Measurements from ENCODE around the gene SORBS1.

Gene SORBS1

DNA sequence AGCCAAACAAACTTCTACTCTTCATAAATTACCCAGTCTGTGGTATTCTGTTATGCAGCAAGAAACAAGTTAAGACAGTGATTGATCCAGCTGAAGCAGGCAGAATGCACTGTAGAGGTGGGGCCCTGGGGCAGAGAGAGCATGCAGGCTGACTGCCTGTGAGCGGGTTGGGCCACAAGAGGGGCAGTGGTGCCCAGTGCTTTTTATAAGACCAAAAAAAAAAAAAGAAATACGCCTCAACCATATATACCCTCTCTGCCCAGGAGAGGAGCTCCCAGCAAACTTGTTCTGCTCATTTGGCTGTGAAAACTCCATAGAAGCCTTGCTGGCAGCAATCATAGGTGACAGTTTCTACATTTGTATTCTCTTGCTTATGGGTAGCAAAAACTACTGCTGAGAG, 104.7 kb downstream of the SORBS1 start:
- no peak for DNase-seq

DNA sequence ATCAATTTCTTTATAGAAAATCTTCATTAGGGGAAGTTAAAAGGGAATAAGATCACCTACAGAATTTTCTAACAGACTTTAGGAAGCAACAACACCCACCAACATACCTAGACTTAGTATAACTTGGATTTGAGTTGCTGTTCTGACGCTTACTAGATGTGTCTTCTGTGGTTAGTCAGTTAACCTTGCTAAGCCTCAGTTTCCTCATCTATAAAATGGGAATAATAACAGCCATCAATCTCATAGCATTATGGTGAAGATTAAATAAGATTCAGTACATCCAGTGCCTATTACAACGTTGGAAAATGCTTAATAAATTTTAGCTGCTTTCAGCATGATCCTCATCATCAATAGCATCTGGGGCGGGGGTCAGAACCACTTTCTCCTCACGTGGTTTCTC, 106.2 kb downstream of the SORBS1 start:
- DNase-seq = no peak

DNA sequence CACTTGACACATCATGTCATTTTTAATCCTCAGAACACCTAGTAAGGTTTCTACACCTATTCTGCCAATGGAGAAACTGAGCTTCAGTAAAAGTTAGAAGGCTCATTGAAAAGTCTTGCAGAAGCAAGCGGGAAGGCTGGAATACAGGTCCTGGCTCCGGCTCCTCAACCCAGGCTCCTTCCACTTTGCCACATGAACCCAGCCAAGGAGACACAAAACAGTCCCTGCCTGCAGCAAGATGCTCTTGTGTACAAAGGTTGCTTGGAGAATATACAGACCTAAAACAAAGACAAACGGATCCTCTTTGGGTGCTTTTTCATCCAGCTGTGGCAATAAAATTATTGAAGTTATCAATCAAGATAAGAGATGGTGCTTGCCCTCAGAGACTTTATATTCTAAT, 106.8 kb downstream of the SORBS1 start:
- no peak for DNase-seq

DNA sequence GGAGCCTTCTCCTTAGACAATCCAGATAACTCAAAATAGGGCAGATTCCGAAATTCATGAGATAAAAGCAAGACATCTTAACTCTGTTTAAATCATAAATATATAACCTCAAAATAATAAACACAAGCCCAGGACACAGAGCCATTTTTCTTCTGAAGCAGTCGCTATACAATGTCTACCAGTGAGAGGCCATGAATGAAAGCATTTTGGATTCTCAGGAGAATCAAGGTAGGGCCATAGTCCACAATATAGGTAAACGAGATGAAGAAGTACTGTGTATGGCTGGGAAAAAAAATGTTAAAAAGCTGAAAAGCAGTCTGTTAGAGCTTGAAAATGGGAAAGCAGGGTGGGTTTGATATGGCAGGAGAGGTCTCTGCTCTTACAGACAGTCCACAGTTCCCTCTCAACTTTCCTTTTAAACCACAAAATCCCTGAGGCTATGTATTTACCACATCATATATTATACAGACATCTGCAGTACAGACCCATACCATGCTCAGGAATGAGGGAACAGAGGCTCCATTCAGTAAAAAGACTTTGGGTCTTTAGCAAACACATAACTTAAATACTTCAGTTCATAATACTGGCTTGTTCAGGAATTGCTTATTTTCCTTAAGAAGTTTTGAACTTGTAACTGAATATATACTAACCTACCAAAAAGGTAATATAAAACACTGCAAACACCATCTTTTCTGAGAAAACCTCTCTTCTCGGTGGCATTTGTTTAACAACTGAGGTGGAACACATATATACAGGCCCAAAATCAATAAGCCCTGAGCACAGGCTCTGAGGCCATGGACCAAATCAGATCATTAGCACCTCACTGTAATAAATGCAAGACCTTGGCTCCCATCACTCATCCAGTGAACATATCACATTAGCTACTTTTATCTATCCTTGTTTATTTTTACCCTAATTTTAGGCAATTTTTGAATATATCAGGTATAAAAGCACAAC, 109.3 kb downstream of the SORBS1 start:
- DNase-seq = no peak

DNA sequence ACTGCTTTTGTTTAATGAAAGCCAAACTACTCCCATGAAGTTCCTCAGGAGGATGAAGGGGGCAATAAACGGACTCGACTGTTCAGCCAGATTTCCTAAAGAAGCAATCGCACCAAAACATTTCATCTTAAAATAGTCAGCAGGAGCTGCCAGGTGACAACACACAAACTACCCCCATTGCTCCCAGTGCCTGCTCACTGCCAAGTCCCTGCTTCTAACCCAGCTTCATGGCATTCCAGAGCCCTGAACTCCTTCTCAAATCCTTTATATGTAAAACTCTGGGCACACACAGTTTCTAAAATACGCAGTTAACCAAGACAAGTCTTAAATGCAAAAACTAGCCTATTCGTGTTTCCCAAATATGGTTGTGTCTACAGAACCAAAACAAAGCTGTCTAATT, 110.0 kb downstream of the SORBS1 start:
- no peak for DNase-seq

DNA sequence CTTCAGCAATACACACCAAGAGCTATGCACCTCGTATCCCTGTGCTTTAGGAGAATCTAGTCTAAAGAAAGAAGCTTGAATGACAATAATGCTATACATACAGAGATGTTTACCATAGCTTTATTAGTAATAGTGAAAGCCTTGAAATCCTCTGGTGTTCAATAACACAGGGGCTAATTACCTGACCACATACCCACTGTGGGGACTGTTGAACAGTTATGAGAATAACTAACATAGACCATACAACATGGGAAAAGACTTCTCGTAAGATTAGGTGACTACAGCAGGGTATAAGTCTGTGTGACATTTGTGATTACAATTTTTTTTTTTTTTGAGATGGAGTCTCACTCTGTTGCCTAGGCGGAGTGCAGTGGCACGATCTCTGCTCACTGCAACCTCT, 111.0 kb downstream of the SORBS1 start:
- no peak for DNase-seq

DNA sequence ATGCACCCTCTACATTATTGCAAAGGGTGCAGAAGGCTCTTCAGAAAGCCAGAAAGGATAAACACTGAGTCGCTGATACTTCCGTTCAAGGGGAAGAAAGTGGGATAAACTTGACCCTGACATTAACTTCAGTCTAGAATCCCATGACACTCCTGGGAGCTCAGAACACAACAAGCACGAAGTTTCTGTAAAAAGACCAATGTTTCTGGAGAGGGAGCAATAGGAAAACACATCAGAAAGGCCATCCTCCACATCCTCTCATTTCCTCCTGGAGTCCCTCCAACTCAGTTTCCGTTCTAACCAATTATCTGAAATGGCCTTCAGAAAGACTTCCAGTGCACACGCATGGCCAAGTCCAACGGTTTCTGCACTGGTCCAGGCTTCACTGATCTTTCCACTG, 113.5 kb downstream of the SORBS1 start:
- peak; percentile 71 for DNase-seq

DNA sequence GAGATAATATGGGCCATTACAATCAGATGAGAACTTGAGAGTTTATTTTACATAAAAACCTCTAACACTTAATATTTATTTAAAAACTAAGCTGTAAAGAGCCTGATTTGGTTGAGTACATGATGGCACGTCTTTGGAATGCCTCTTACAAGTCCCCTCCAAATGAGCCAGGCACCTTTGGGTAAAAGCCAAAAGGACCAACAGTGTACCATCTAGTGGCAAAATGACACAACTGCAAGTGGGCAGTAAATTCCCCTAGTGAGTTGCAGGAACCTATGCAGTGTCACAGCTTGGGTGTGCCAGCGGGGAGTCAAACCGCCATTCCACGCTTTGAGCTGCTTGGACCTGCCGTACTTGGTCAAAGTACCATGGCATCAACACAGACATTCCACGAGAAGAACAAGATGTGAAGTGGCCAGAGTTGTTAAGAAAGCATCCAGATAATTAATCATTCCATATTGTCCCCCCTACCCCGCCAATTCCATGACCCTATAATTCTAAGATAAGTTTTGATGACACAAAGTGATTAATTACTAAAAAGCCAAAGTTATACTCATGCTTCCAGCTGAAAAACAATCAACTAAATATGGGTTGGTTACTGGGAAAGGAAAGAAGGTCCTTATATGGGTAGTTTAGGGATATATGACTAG, 115.2 kb downstream of the SORBS1 start:
- no peak for DNase-seq

DNA sequence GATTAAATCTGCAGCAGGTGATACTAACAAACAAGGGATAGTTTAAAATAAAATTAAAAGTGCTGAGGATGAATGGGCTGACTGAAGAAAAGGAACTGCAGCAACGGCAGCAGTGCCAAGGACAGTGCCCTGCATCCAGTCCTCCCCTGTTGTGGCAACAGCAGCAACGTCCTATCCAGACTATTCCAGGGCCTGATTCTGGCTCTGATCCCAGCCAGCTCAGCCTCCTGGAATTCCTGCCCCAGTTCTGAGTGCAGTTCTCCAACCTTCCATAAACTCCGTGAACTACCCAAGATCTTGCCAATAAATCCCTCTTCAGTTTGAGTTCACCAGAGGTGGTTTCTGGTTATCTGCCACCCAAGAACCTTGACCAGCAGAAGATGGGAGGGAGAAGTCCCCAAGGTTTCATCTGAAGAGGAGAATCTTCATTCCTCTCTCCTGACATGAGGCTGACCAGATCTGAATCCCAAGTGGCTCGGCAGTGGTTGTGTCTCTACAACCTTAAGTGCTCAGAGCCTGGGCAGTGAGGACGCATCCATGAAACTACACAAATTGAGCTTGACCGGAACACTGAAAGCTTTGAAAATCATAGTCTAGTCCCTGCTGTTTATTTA, 115.8 kb downstream of the SORBS1 start:
- no peak for DNase-seq

DNA sequence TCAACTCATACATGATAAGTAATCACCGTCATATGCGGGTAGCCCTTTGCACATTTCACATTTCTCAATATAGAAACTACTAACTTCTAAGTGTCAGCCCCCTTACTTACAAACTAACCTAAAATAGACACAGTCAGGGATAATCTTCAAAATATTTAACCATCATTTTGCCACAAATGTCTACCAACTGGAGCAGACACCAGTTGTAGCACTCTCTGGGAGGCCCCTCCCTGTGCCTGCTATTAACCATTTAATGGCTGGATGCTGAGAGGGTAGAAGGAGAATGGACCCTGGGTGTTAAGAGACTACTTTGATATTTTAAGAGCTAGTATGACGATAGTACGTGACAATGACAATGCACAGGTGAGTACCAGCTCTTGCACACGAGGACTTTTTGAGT, 116.4 kb downstream of the SORBS1 start:
- DNase-seq = no peak

DNA sequence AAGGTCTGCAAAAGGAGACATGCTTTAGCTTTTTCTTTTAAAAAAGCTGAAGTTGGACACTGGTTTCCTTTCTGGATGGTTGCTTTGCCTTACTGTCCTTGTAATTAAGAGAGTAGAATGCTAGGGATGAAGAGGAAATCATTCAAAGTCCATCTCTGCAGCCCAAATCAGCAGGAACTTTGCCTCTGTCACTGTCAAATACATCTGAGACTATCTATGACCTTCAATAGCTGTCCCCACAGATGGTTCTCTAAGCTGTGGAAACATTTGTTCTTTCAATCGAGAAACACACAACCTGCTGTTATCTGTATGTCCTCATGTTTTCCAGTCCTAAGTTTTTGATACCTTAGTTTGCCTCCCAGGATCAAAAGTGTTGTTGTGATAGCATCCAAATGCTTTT, 117.5 kb downstream of the SORBS1 start:
- DNase-seq = no peak

DNA sequence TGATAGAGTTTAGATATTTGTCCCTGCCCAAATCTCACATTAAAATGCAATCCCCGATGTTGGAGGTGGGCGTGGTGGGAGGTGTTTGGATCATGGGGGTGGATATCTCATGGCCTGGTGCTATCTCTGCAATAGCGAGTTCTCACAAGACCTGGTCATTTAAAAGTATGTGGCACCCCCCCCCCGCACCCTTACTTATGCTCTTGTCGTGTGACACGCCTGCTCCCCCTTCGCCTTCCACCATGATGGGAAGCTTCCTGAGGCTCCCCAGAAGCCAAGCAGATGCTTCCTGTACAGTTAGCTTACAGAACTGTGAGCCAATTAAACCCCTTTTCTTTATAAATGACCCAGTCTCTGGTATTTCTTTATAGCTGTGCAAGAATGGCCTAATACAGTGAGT, 118.8 kb downstream of the SORBS1 start:
- DNase-seq = no peak

DNA sequence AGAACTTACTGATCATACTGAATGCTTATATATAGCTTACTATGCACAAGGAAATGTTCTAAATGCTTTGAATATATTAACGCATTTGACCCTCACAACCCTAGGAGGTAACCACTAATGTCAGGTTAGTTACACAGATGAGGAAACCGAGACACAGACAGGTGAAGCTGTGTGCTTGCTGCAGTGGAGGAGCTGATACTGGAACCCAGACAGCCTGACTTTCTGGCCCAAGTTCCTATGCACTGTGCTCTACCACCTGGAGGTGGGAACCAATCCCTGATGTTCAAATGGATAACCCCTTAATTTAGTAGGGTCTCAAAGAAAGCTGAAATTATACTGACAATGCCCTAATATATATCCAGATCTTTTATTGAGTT, 119.6 kb downstream of the SORBS1 start:
- DNase-seq = no peak

DNA sequence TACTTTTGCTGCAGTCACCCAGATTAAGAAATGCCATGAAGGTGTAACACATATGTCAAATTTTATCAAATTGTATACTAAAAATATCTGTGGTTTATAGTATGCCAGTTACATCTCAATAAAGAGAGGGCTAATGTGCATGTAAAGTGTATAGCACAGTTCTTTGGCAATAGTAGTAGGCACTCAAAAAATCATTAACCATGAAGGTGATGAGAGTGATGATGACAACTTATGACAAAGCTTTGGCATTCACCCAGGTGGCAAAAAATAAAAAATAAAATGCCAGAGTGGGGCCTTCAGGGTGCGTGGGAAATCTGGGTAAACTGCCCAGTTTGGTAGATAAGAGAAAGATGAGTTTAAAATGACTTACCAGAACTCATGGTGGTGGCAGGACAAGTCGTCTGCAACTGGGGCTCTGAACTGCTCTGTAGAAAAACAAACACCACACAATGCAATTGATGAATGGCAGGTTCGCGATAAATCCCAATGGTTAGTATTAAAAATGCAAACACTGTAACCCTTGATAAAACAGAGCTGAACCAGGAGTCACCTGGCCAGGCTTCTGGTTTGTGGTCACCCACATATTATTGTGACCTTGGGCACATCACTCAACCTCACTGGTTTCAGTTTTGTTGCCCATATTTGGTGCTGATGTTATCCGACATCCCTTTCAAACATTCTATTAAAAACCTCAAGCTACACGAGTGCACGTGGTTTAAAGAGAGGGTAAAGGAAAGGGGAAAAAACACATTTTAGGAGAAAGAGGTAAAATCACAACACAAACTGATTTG, 120.2 kb downstream of the SORBS1 start:
- no peak for DNase-seq

DNA sequence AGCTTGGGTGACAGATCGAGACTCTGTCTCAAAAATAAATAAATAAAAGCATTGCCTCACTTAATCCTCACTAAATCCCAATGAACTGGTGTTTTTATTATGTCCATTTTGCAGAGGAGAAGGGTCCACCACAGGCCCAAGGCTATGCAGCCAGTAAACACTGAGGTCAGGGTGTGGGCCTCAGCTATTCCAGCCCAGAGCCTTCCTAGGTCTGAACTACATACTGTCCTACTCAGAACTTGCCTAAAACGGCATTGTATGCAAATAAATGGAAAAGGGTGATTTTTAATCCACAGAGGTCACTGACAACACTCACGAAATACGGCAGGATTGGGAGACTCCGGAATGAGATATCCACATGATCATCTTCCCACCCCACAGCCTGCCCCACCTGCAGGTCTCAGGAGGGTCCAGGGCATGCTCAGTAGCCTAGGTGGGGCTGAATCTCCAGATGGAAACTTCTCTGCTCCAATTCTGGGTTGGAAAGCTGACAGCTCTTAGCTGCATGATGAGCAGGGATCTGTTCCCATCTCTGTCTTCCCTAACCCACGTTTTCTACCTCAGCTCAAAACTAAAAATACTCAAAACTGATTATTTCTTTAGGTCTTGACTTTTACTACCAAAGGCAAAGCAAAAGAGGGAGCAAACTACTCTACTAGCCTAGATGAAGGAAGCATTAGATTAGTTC, 121.0 kb downstream of the SORBS1 start:
- no peak for DNase-seq

DNA sequence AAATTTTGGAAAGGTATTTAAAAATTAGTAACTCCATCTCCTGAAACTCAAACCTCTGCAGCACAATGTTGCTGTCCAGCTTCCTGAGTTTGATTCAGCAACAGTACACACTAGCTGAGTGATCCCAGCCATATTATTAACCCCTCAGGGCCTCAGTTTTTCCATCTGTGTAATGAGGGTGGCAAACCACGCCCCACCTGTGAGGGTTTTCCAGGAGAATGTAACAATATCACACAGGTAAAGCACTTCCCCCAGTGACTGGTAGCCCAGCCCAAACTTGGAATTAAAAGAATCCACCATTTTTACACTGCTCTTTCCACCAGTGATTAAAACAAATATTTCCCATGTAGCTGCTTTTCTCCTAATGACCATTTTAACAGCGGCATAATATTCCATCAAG, 122.4 kb downstream of the SORBS1 start:
- no peak for DNase-seq

DNA sequence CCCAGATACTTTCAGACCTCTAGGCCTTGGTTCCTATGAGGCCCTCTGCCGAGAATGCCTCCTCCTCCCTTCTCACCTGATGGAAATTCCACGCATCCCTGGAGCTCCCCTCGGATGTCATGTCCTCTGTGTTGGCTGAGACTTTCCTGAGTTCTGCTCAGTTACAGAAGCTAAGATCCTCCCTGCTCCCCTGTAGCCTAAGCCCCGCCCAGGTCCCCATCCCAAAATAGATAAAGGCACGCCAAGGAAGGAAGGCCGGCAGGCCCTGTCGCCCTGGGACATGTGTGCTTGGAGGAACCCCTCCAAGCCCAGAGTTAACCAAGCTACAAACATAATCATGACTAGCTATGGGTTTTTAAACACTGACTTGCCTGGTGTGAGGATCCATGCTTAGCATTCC, 123.5 kb downstream of the SORBS1 start:
- DNase-seq = no peak

DNA sequence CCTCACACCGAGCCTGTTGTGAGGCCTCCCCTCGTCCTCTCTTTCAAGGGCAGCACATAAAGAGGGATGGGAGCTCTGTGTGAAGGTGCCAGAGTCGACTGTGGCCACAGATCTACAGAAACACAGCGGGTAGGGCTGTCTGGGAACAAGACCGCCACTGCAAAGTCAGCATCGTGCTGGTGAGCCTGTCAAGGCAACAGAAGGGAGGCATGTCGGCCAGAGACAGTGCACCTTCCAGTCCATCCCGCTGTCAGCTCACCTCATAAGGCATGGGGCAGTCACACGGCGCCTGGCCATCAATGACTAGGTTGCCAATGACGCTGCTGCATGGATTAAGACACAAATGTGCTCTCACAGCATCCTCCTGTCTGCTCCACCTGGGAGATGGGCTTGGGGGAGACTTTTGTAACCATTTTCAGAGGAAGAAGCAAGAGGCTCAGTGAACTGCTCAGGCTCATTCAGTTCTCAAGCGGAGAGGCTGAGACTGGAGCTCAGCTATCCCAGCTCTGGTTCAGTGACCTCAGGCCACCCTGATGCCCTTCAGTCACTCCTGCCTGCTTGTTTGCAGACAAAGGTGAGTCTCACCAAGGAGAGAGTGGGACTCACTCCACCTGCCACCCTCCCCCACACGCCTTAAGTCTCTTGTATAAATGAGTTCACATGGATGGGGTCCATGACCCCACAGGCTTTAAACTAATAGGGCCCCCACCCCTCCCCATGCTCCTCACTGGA, 125.5 kb downstream of the SORBS1 start:
- no peak for DNase-seq

DNA sequence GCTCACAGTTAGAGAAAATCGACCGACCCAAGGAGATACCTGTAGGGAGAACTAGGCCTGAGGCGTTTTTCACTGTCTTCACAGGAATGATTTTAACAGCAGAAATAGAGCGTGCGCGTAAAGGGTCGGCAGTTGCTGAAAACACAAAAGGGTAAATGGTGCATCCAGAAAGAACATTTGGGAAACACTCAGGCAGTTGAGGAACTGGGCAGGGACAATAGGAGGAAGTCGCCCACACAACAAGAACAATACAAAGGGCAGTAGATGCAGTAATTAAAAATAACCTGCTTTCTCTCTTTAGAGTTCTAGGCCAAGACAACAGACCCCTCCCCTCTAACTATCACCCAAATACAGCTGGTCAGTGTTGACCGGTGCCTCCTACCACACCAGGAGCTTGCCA, 126.6 kb downstream of the SORBS1 start:
- DNase-seq = no peak

DNA sequence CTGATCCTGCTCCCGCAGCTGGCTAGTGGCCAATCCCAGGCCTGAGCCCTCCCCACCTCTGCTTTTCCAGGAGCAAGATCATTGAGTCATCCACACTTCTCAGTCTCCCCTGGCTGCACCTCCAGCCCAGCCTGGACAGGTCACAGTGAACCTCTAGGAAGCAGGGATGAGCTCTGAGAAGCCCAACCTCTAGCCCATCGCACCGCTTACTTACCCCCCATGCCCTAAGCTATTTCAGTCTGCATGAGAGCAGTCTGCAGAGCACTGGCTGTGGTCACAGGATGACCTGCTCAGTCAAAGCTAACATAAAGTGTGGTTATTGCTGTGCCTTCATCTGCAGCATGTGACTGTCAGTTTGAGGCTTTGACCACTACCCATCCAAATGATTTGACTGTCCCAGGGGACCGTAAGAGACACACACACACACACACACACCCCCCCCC, 129.2 kb downstream of the SORBS1 start:
- no peak for DNase-seq

DNA sequence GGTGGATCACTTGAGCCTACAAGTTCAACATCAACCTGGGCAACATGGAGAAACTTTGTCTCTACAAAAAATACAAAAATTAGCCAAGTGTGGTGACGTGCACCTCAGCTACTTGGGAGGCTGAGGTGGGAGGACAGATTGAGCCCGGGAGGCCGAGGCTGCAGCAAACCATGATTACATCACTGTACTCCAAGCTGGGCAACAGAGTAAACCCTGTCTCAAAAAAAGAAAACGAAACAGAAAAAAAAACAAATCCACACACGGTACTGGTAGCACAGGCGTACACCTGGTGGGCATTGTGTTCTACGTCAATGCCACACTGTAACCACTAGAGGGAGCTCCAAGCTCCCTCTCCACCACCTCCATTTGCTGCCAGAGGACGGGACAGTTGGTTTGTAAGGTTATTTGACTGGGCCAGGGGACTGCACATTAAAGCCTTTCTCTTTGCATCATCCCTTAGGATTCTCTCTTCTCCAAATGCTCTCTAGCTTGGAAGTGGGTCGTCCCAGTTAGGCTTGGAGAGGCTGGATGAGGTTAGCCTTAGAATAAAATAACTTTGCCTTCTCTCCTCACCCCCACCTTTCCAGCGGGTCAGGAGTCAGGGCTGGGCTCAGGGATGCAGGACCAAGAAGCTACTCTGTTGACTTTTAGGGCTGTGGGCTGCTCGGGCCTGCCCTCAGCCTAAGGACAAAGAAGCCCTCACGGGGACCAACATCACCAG, 130.8 kb downstream of the SORBS1 start:
- DNase-seq = peak; percentile 64
